ENCODE measurements around the gene KLHDC2. TPM values are rescaled to one million over a fixed set of nuclear protein-coding genes. Genes with fewer than 3 reads are reported as not detected.

KLHDC2 gene
- polyA plus RNA-seq, 1 donor (not counting 4 experiments of a cell fraction or from before 2014, with no cell fraction given), result 34.0 TPM

- H3K36me3 ChIP-seq (ENCODE audit: control insufficient read depth in 2 of 2, extremely low read depth in 1 of 2, insufficient read depth in 2 of 2, low read length in 2 of 2), result peaks cover 5 to 15% of the 10 kb centered on the region in 2 experiments
- no peak for FAIRE-seq
- no peak for DNase-seq (ENCODE audit: low read depth, low spot score)
Measured at GRCh38 chr14:49816844-49817243, 48.9 kb downstream of the KLHDC2 start.

GRCh38 chr14:49820176-49820575 lies 52.2 kb downstream of the KLHDC2 start:
- Histone ChIP-seq H3K9ac (ENCODE audit: control insufficient read depth, extremely low read depth, insufficient read depth, low read length) (no peak overlapping the region), H3K4me1 (ENCODE audit: control insufficient read depth, extremely low read depth, insufficient read depth, low read length) (no peaks in the 10 kb centered on the region), H3K79me2 (ENCODE audit: control insufficient read depth, insufficient read depth, low read length) (no peaks in the 10 kb centered on the region), H3K36me3 (ENCODE audit: control insufficient read depth in 2 of 2, extremely low read depth in 1 of 2, insufficient read depth in 2 of 2, low read length in 2 of 2) (peaks cover 4 to 12% of the 10 kb centered on the region in 2 experiments), H4K20me1 (ENCODE audit: control insufficient read depth, extremely low read depth, insufficient read depth, low read length) (no peaks in the 10 kb centered on the region), H3K27me3 (ENCODE audit: control insufficient read depth, extremely low read depth, insufficient read depth, low read length) (no peaks in the 10 kb centered on the region), H3K27ac (ENCODE audit: control insufficient read depth, insufficient read depth, low read length) (no peak overlapping the region), H3K4me2 (ENCODE audit: control insufficient read depth, extremely low read depth, insufficient read depth, low read depth, low read length) (no peak overlapping the region), H3K4me3 (ENCODE audit: control insufficient read depth in 2 of 3, extremely low read depth in 1 of 3, insufficient read depth in 2 of 3, low read depth in 1 of 3, low read length in 3 of 3) (no peak overlapping the region), H2AFZ (ENCODE audit: control insufficient read depth, low read length) (no peak overlapping the region), H3K9me3 (ENCODE audit: control insufficient read depth, low read depth, low read length) (no peaks in the 10 kb centered on the region), H3K9me1 (ENCODE audit: control insufficient read depth, extremely low read depth, insufficient read depth, low read length) (no peaks in the 10 kb centered on the region)
- DNase-seq (ENCODE audit: low read depth, low spot score) (no peak), FAIRE-seq (no peak)
- TF ChIP-seq EZH2 (IDR thresholded peaks at IDR 0.05; ENCODE audit: low read length) (no peak), CTCF (optimal IDR thresholded peaks at IDR 0.05 in 1 of 3, IDR thresholded peaks at IDR 0.05 in 1 of 3, conservative IDR thresholded peaks at IDR 0.05 in 1 of 3; ENCODE audit: extremely low read depth in 1 of 3, insufficient read depth in 2 of 3, low read length in 3 of 3) (no peak)
- dilution Hi-C loops (cut with MboI; ENCODE audit: extremely low pct_ligation_motif_present, low sequenced_read_pairs), result no loop called here

More at GRCh38 chr14:49816844-49817243, 48.9 kb downstream of the KLHDC2 start:
- no peak overlapping the region for H3K9ac ChIP-seq (ENCODE audit: control insufficient read depth, extremely low read depth, insufficient read depth, low read length)
- no peak overlapping the region for H3K4me3 ChIP-seq (ENCODE audit: control insufficient read depth in 2 of 3, extremely low read depth in 1 of 3, insufficient read depth in 2 of 3, low read depth in 1 of 3, low read length in 3 of 3)
- no peaks in the 10 kb centered on the region for H3K27me3 ChIP-seq (ENCODE audit: control insufficient read depth, extremely low read depth, insufficient read depth, low read length)
- TF ChIP-seq EZH2 (IDR thresholded peaks at IDR 0.05; ENCODE audit: low read length), result no peak
- no peak for TF ChIP-seq CTCF (optimal IDR thresholded peaks at IDR 0.05 in 1 of 3, IDR thresholded peaks at IDR 0.05 in 1 of 3, conservative IDR thresholded peaks at IDR 0.05 in 1 of 3; ENCODE audit: extremely low read depth in 1 of 3, insufficient read depth in 2 of 3, low read length in 3 of 3)
- no peaks in the 10 kb centered on the region for H3K9me3 ChIP-seq (ENCODE audit: control insufficient read depth, low read depth, low read length)
- no peak overlapping the region for H2AFZ ChIP-seq (ENCODE audit: control insufficient read depth, low read length)
- no peaks in the 10 kb centered on the region for H3K4me1 ChIP-seq (ENCODE audit: control insufficient read depth, extremely low read depth, insufficient read depth, low read length)
- no peaks in the 10 kb centered on the region for H3K9me1 ChIP-seq (ENCODE audit: control insufficient read depth, extremely low read depth, insufficient read depth, low read length)
- dilution Hi-C loops (cut with MboI; ENCODE audit: extremely low pct_ligation_motif_present, low sequenced_read_pairs), result no loop called here
- no peak overlapping the region for H3K4me2 ChIP-seq (ENCODE audit: control insufficient read depth, extremely low read depth, insufficient read depth, low read depth, low read length)
- no peak overlapping the region for H3K27ac ChIP-seq (ENCODE audit: control insufficient read depth, insufficient read depth, low read length)
- no peaks in the 10 kb centered on the region for H3K79me2 ChIP-seq (ENCODE audit: control insufficient read depth, insufficient read depth, low read length)
- no peaks in the 10 kb centered on the region for H4K20me1 ChIP-seq (ENCODE audit: control insufficient read depth, extremely low read depth, insufficient read depth, low read length)
